HCT116 (cell line): ENCODE results near the gene FAM83G. TPM values are rescaled to one million over a fixed set of nuclear protein-coding genes. Genes with fewer than 3 reads are reported as not detected.
"Not testable (repeated sequence)": the region's sequence is repeated elsewhere in the genome, so short reads cannot be mapped to it uniquely, and the experiment has no call there.

Source experiments
- ATAC-seq: fragments of 200-7000 bp; cut with Tn5 transposase; 2 replicates; pipeline ENCODE4 v1.9.1; 2020; ENCODE audit warnings: mild to moderate bottlenecking, moderate library complexity
- BruUV-seq: library from RNA; stranded (reverse); fragments of 400-500 nt; replicated peaks from 2 replicates; lab custom pipeline; 2021; lab: Mats Ljungman, UMichigan
- CTCF ChIA-PET: fragments of 300-600 bp; sonication (Branson Sonifier 250); formaldehyde crosslinking; loops from one replicate; lab custom pipeline; 2021; ENCODE audit warnings: antibody characterized with exemption; lab: Charles Lee
- POLR2A ChIA-PET: fragments of 300-600, 350-600 bp; sonication (Branson Sonifier 250); formaldehyde crosslinking; loops from one replicate; lab custom pipeline; 2021; ENCODE audit warnings: antibody characterized with exemption; lab: Charles Lee
- RAD21 ChIA-PET, 2 experiments: fragments of 300-600 bp; sonication (Branson Sonifier 250); formaldehyde crosslinking; loops; one replicate each; lab custom pipeline; 2023; ENCODE audit warnings: low total read pairs in 2 of 2; ENCODE audit not compliant: uncharacterized antibody in 2 of 2, unreplicated experiment in 2 of 2, low non-redundant PET in 1 of 2; lab: Charles Lee
- DNase-seq: peaks from one replicate; pipeline ENCODE4 v3.0.0-alpha.2; 2010; ENCODE audit warnings: low read depth, low spot score
- H2AFZ ChIP-seq: fragments of 200-600 bp; shearing (Covaris generic), sonication (generic); 2 replicates; pipeline ENCODE4 v1.6.1; 2017; ENCODE audit warnings: low read depth, mixed run types, mixed read lengths, antibody characterized with exemption, low read length; ENCODE audit not compliant: poor library complexity, severe bottlenecking
- H3K27ac ChIP-seq: 2 replicates; pipeline ENCODE4 v1.5.1; 2012; ENCODE audit warnings: low read depth, low read length
- H3K27me3 ChIP-seq: fragments of 200-600 bp; sonication (generic); 2 replicates; pipeline ENCODE4 v1.6.1; 2016; ENCODE audit warnings: mixed run types, low read length, mixed read lengths; ENCODE audit not compliant: insufficient read depth
- H3K36me3 ChIP-seq, 2 experiments: fragments of 200-500 bp in 1 of 2; fragments of 200-600 bp in 1 of 2; sonication (Bioruptor generic) in 1 of 2; sonication (generic) in 1 of 2; 2 replicates each; pipeline versions ENCODE4 v1.5.1 to v1.6.1; 2014 to 2016; ENCODE audit warnings: low read length in 2 of 2, inconsistent platforms in 1 of 2, mixed read lengths in 1 of 2, mixed run types in 1 of 2; ENCODE audit not compliant: insufficient read depth in 2 of 2, control insufficient read depth in 1 of 2
- H3K4me1 ChIP-seq, 2 experiments: fragments of 200-600 bp in 1 of 2; sonication (generic) in 1 of 2; 2 replicates each; pipeline versions ENCODE4 v1.5.1 to v1.6.1; 2012 to 2017; ENCODE audit warnings: low read length in 2 of 2, inconsistent platforms in 1 of 2, mild to moderate bottlenecking in 1 of 2, mixed read lengths in 1 of 2, mixed run types in 1 of 2, moderate library complexity in 1 of 2; ENCODE audit not compliant: insufficient read depth in 2 of 2, control insufficient read depth in 1 of 2
- H3K4me2 ChIP-seq: fragments of 200-600 bp; sonication (generic); 2 replicates; pipeline ENCODE4 v1.6.1; 2017; ENCODE audit warnings: mixed run types, low read length, mixed read lengths
- H3K4me3 ChIP-seq, 2 experiments: fragments of 200-600 bp in 1 of 2; sonication (generic) in 1 of 2; replicated peaks in 1 of 2; 2 replicates each; pipeline ENCODE4 v1.5.1; 2011 to 2016; ENCODE audit warnings: low read length in 2 of 2, control low read depth in 1 of 2, low read depth in 1 of 2, mild to moderate bottlenecking in 1 of 2, mixed read lengths in 1 of 2, mixed run types in 1 of 2
- H3K79me2 ChIP-seq: fragments of 200-600 bp; sonication (generic); 2 replicates; pipeline ENCODE4 v1.6.1; 2017; ENCODE audit warnings: mild to moderate bottlenecking, mixed run types, low read length, moderate library complexity, mixed read lengths; ENCODE audit not compliant: insufficient read depth
- H3K9ac ChIP-seq: fragments of 200-600 bp; sonication (generic); 2 replicates; pipeline ENCODE4 v1.6.1; 2016; ENCODE audit warnings: low read length, mixed read lengths
- H3K9me2 ChIP-seq: fragments of 200-600 bp; sonication (generic), shearing (Covaris generic); 2 replicates; pipeline ENCODE4 v1.6.1; 2017; ENCODE audit warnings: mixed run types, mild to moderate bottlenecking, moderate library complexity; ENCODE audit not compliant: insufficient read depth
- H3K9me3 ChIP-seq, 2 experiments: fragments of 200-500 bp in 1 of 2; fragments of 200-600 bp in 1 of 2; sonication (Bioruptor generic) in 1 of 2; sonication (generic) in 1 of 2; 2 replicates each; pipeline ENCODE4 v1.6.1; 2014 to 2017; ENCODE audit warnings: low read length in 2 of 2, mixed read lengths in 2 of 2, inconsistent platforms in 1 of 2, low read depth in 1 of 2, mild to moderate bottlenecking in 1 of 2, mixed run types in 1 of 2, moderate library complexity in 1 of 2; ENCODE audit not compliant: control insufficient read depth in 1 of 2, insufficient read depth in 1 of 2
- H4K20me1 ChIP-seq: fragments of 200-600 bp; sonication (generic), shearing (Covaris generic); 2 replicates; pipeline ENCODE4 v1.6.1; 2017; ENCODE audit warnings: mixed run types, mild to moderate bottlenecking, moderate library complexity; ENCODE audit not compliant: insufficient read depth
- CEBPB ChIP-seq: IDR thresholded peaks from 2 replicates; pipeline ENCODE4 v1.6.1; 2012; ENCODE audit warnings: low read depth
- CTCF ChIP-seq, 3 experiments: fragments of 200-600 bp in 1 of 3; sonication (generic) in 1 of 3; IDR thresholded peaks in 2 of 3; conservative IDR thresholded peaks in 1 of 3; 2 replicates each; pipeline ENCODE4 v1.5.1; 2012 to 2017; ENCODE audit warnings: low read depth in 2 of 3, low read length in 2 of 3, antibody characterized with exemption in 1 of 3, borderline replicate concordance in 1 of 3, control low read depth in 1 of 3, mild to moderate bottlenecking in 1 of 3, mixed read lengths in 1 of 3, mixed run types in 1 of 3, moderate library complexity in 1 of 3; ENCODE audit not compliant: insufficient read depth in 1 of 3
- EGR1 ChIP-seq: IDR thresholded peaks from 2 replicates; pipeline ENCODE4 v1.6.1; 2012; ENCODE audit warnings: low read depth
- FOSL1 ChIP-seq: IDR thresholded peaks from 2 replicates; pipeline ENCODE4 v1.6.1; 2012; ENCODE audit warnings: low read depth
- JUND ChIP-seq: IDR thresholded peaks from 2 replicates; pipeline ENCODE4 v1.6.1; 2012
- MAX ChIP-seq: IDR thresholded peaks from 2 replicates; pipeline ENCODE4 v1.6.1; 2012
- REST ChIP-seq: IDR thresholded peaks from 2 replicates; pipeline ENCODE4 v1.6.1; 2012; ENCODE audit warnings: low read depth
- intact Hi-C: fragments of 100-400 bp; cut with micrococcal nuclease; formaldehyde crosslinking; loops from 2 replicates; pipeline ENCODE4 v1.10.0; 2022
- total RNA-seq: library from RNA; stranded (reverse); gene quantifications from one replicate; pipeline ENCODE4 v1.2.1, GENCODE V29; 2021; ENCODE audit not compliant: unreplicated experiment

FAM83G gene
- total RNA-seq, 1 experiment from 2014 or later = 33.9 TPM

GRCh38 chr17:18956021-18956420, 48.5 kb downstream of the FAM83G start:
- H3K9ac ChIP-seq, DNase-seq, ATAC-seq, H4K20me1 ChIP-seq, H3K9me3 ChIP-seq, H3K27ac ChIP-seq, H3K9me2 ChIP-seq, CTCF ChIA-PET, H3K4me3 ChIP-seq, H3K79me2 ChIP-seq, BruUV-seq, intact Hi-C loops, RAD21 ChIA-PET, H3K4me2 ChIP-seq, H3K27me3 ChIP-seq, H3K36me3 ChIP-seq, POLR2A ChIA-PET, H3K4me1 ChIP-seq, H2AFZ ChIP-seq: not testable (repeated sequence)

- ChIA-PET RAD21 (no interaction called here), CTCF (no interaction called here), POLR2A (no interaction called here)
- Histone ChIP-seq H2AFZ (no peak overlapping the region), H3K9me2 (no peaks in the 10 kb centered on the region), H3K4me2 (no peak overlapping the region), H3K27me3 (no peaks in the 10 kb centered on the region), H3K27ac (no peak overlapping the region), H3K9me3 (no peaks in the 10 kb centered on the region), H3K79me2 (no peaks in the 10 kb centered on the region), H3K36me3 (no peaks in the 10 kb centered on the region), H3K4me3 (no peak overlapping the region), H3K4me1 (no peaks in the 10 kb centered on the region), H3K9ac (no peak overlapping the region), H4K20me1 (no peaks in the 10 kb centered on the region)
- intact Hi-C loops = no loop called here
- TF ChIP-seq CTCF (IDR thresholded peaks at IDR 0.05 in 2 of 3, conservative IDR thresholded peaks at IDR 0.05 in 1 of 3; ENCODE audit: borderline replicate concordance in 1 of 3, insufficient read depth in 1 of 3, low read depth in 2 of 3, low read length in 2 of 3) (no peak), REST (no peak), FOSL1 (no peak), EGR1 (no peak), JUND (no peak), CEBPB (no peak), MAX (no peak)
- DNase-seq (no peak), ATAC-seq (no peak)
- BruUV-seq = no TSS peak
Observed at GRCh38 chr17:18955009-18955408, 49.6 kb downstream of the FAM83G start.
